22Rv1 (cell line): Measurements from ENCODE around the gene CHCT1.
"Not testable (repeated sequence)": the region's sequence is repeated elsewhere in the genome, so short reads cannot be mapped to it uniquely, and the experiment has no call there.

Experiments used
- CTCF ChIP-seq: fragments of 450-650 bp; IDR thresholded peaks from 2 replicates; pipeline ENCODE4 v1.5.1; 2017; ENCODE audit warnings: mild to moderate bottlenecking
- ZFX ChIP-seq: fragments of 450-650 bp; IDR thresholded peaks from 2 replicates; pipeline ENCODE4 v1.6.1; 2017; ENCODE audit warnings: antibody characterized with exemption, borderline replicate concordance

GRCh38 chr17:60430561-60430960 is 8.3 kb downstream of the CHCT1 start:
- not testable (repeated sequence) for TF ChIP-seq CTCF, ZFX
